ENCODE results near the gene SETDB1.

- TF ChIP-seq POLR2AphosphoS5 (IDR thresholded peaks at IDR 0.05) (no peak), EP300 (IDR thresholded peaks at IDR 0.05; ENCODE audit: low read depth) (no peak), CTCF (IDR thresholded peaks at IDR 0.05) (no peak), POLR2A (IDR thresholded peaks at IDR 0.05) (no peak)
Observed at GRCh38 chr1:150902751-150903150, 23.4 kb upstream of the SETDB1 start.

Data from transverse colon (tissue), 4 donors.